Mammary epithelial cell (primary cell): ENCODE results near the gene DCP2.

Source experiments
- EZH2 ChIP-seq: IDR thresholded peaks from 2 replicates; pipeline ENCODE4 v1.6.1; 2012; ENCODE audit warnings: low read length, inconsistent platforms, borderline replicate concordance
- TF ChIP-seq, protein P1 (sequence below), 2 donors: IDR thresholded peaks in 1 of 2; conservative IDR thresholded peaks in 1 of 2; 2 replicates each; pipeline ENCODE4 v1.5.1; 2011 to 2012; ENCODE audit warnings: inconsistent platforms in 2 of 2, low read length in 2 of 2, mild to moderate bottlenecking in 2 of 2, control low read depth in 1 of 2, low read depth in 1 of 2; ENCODE audit not compliant: insufficient read depth in 1 of 2; ENCODE audit errors: extremely low read depth in 1 of 2

DNA sequence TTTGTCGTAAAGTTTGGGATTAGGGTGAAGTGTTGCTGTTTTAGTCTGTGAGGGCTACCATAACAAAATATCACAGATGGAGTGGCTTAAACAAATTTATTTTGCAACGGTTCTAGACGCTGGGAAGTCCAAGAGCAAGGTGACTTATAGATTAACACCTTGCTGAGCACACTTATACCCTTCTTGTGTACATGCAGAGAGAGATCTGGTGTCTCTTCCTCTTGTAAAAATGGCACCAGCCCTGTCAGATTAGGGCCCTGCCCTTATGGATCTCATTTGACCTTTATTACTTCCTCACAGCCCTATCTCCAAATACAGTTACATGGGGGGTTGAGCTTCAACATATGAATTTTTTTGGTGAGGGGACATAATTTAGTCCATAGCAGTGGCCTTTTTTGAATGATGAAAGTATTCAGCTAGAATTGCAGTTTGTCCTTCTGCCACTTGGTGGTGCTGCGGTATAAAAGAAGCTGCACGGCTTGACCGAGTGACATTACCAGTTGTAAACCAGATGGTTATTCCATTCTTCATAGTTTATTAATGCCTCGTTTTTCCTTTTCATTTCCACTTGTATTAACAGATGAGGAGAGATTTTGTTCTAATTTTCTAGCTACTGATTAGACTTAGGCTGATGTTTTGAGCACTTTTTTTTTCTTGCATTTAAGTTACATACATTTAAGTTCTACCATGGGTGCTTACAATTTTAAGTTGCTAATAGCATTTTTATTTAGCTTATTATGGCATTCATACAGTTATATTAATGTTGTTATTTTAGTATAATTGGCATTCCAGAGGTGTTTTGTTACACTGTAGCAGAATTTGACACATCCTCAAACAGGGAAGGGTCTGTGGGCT is 19.4 kb downstream of the DCP2 start:
- TF ChIP-seq EZH2, result no peak
- TF ChIP-seq, protein P1, sequence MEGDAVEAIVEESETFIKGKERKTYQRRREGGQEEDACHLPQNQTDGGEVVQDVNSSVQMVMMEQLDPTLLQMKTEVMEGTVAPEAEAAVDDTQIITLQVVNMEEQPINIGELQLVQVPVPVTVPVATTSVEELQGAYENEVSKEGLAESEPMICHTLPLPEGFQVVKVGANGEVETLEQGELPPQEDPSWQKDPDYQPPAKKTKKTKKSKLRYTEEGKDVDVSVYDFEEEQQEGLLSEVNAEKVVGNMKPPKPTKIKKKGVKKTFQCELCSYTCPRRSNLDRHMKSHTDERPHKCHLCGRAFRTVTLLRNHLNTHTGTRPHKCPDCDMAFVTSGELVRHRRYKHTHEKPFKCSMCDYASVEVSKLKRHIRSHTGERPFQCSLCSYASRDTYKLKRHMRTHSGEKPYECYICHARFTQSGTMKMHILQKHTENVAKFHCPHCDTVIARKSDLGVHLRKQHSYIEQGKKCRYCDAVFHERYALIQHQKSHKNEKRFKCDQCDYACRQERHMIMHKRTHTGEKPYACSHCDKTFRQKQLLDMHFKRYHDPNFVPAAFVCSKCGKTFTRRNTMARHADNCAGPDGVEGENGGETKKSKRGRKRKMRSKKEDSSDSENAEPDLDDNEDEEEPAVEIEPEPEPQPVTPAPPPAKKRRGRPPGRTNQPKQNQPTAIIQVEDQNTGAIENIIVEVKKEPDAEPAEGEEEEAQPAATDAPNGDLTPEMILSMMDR (conservative IDR thresholded peaks at IDR 0.05 in 1 of 2, IDR thresholded peaks at IDR 0.05 in 1 of 2; ENCODE audit: extremely low read depth in 1 of 2, insufficient read depth in 1 of 2, low read depth in 1 of 2, low read length in 2 of 2), result peak; percentile 85 to 90
